ENCODE data around the gene KLHL29. TPM values are rescaled to one million over a fixed set of nuclear protein-coding genes. Genes with fewer than 3 reads are reported as not detected.

Gene KLHL29
- total and polyA plus RNA-seq, 10 of the 15 experiments (the other 5 are each of a cell fraction or from before 2014, with no cell fraction given): 1.4 to 19.5 (median 6.1) TPM

- intact Hi-C loops (cut with micrococcal nuclease; ENCODE audit: unreplicated experiment): no loop called here
- Histone ChIP-seq H2AFZ (ENCODE audit: control insufficient read depth, low read depth, low read length) (no peak overlapping the region), H3K79me2 (ENCODE audit: control insufficient read depth, insufficient read depth, low read length) (no peaks in the 10 kb centered on the region), H3K4me3 (no peak overlapping the region), H3K4me1 (ENCODE audit: control insufficient read depth, insufficient read depth, low read length) (no peaks in the 10 kb centered on the region), H3K4me2 (ENCODE audit: control insufficient read depth, insufficient read depth) (no peak overlapping the region), H3K9ac (ENCODE audit: control insufficient read depth, insufficient read depth, low read length) (no peak overlapping the region), H3K9me3 (replicated peaks; ENCODE audit: control insufficient read depth, insufficient read depth, low read length) (no peaks in the 10 kb centered on the region), H4K20me1 (ENCODE audit: control insufficient read depth, insufficient read depth) (no peaks in the 10 kb centered on the region), H3K27ac (ENCODE audit: control insufficient read depth, insufficient read depth) (no peak overlapping the region), H3K36me3 (ENCODE audit: control insufficient read depth in 2 of 2, insufficient read depth in 2 of 2, low read length in 1 of 2) (peaks cover 0 to 11% of the 10 kb centered on the region in 2 experiments; a peak in 3 of 4 replicates), H3K27me3 (replicated peaks in 1 of 2; ENCODE audit: control insufficient read depth in 2 of 2, insufficient read depth in 2 of 2, low read length in 1 of 2) (no peaks in the 10 kb centered on the region)
- WGBS (ENCODE audit: insufficient coverage, insufficient replicate concordance, low lambda C conversion rate, missing lambda C conversion rate): 26% methylated on average over 6 of the region's 6 CpGs
- ChIA-PET RAD21 (ENCODE audit: unreplicated experiment) (no interaction called here), SMC1A (ENCODE audit: uncharacterized antibody, unreplicated experiment) (interaction anchor here (0.6 kb wide), 1 partner anchor 284 kb away, joined by 3 read pairs; no protein-coding TSS in a partner anchor), POLR2A (no interaction called here), CTCF (interaction anchor here (0.6 kb wide), 1 partner anchor 1721 kb away, joined by 3 read pairs; no protein-coding TSS in a partner anchor)
- BruUV-seq (replicated peaks): no TSS peak
- in situ Hi-C loops (cut with MboI): no loop called here
- DNase-seq (ENCODE audit: low read depth, low spot score): no peak
- no peak for FAIRE-seq
- TF ChIP-seq ZNF207 (IDR thresholded peaks at IDR 0.05; ENCODE audit: borderline replicate concordance): no peak
- TF ChIP-seq KAT2A (conservative IDR thresholded peaks at IDR 0.05; ENCODE audit: control insufficient read depth, low read depth, low read length): no peak
- TF ChIP-seq CBX3 (IDR thresholded peaks at IDR 0.05; ENCODE audit: borderline replicate concordance, low read depth): no peak
- TF ChIP-seq POLR2A (IDR thresholded peaks at IDR 0.05; ENCODE audit: low read depth, low read length): no peak
- no peak for TF ChIP-seq ZNF687 (IDR thresholded peaks at IDR 0.05)
- no peak for TF ChIP-seq POLR2AphosphoS5 (IDR thresholded peaks at IDR 0.05; ENCODE audit: low read length)
- no peak for TF ChIP-seq TCF3 (IDR thresholded peaks at IDR 0.05; ENCODE audit: borderline replicate concordance, insufficient read depth, low read depth, low read length)
- ATAC-seq: no peak
Observed at GRCh38 chr2:23639406-23639982, 254.5 kb downstream of the KLHL29 start.
